HG03064 (cell line): Measurements from ENCODE around the gene KCNC1.

Source experiments
- ATAC-seq: cut with Tn5 transposase; IDR thresholded peaks from one replicate; pipeline ENCODE4 v1.9.1; 2021; ENCODE audit warnings: low read depth; ENCODE audit not compliant: unreplicated experiment

KCNC1 gene

GRCh38 chr11:17782145-17782544 lies 47.6 kb downstream of the KCNC1 start:
- ATAC-seq, result no peak

- ATAC-seq, result no peak
These were observed 48.2 kb downstream of the KCNC1 start for GRCh38 chr11:17782603-17783337.

- no peak for ATAC-seq
These were observed 49.3 kb downstream of the KCNC1 start for GRCh38 chr11:17783878-17784277.

- no peak for ATAC-seq
These were observed 52.4 kb downstream of the KCNC1 start for GRCh38 chr11:17786824-17787525.

GRCh38 chr11:17788084-17788483 lies 53.5 kb downstream of the KCNC1 start:
- no peak for ATAC-seq

- ATAC-seq, result no peak
These were observed 55.9 kb downstream of the KCNC1 start for GRCh38 chr11:17790453-17790852.

- ATAC-seq, result no peak
These were observed 56.6 kb downstream of the KCNC1 start for GRCh38 chr11:17791144-17791543.

GRCh38 chr11:17792161-17792560 lies 57.6 kb downstream of the KCNC1 start:
- no peak for ATAC-seq

GRCh38 chr11:17793642-17794170 lies 59.1 kb downstream of the KCNC1 start:
- ATAC-seq, result no peak

- no peak for ATAC-seq
These were observed 60.4 kb downstream of the KCNC1 start for GRCh38 chr11:17794981-17795380.

GRCh38 chr11:17796154-17796553 lies 61.6 kb downstream of the KCNC1 start:
- ATAC-seq, result no peak

- no peak for ATAC-seq
These were observed 63.7 kb downstream of the KCNC1 start for GRCh38 chr11:17798253-17798652.

- ATAC-seq, result no peak
These were observed 64.1 kb downstream of the KCNC1 start for GRCh38 chr11:17798716-17799115.

GRCh38 chr11:17799147-17799546 lies 64.6 kb downstream of the KCNC1 start:
- no peak for ATAC-seq

GRCh38 chr11:17801166-17801565 lies 66.6 kb downstream of the KCNC1 start:
- ATAC-seq, result no peak

- ATAC-seq, result no peak
These were observed 67.9 kb downstream of the KCNC1 start for GRCh38 chr11:17802491-17802890.

- no peak for ATAC-seq
These were observed 69.3 kb downstream of the KCNC1 start for GRCh38 chr11:17803754-17804334.

- ATAC-seq, result no peak
These were observed 70.5 kb downstream of the KCNC1 start for GRCh38 chr11:17805043-17805442.

GRCh38 chr11:17805873-17806272 lies 71.3 kb downstream of the KCNC1 start:
- ATAC-seq, result no peak

GRCh38 chr11:17807034-17807433 lies 72.5 kb downstream of the KCNC1 start:
- no peak for ATAC-seq

GRCh38 chr11:17810041-17810440 lies 75.5 kb downstream of the KCNC1 start:
- no peak for ATAC-seq

GRCh38 chr11:17810746-17811145 lies 76.2 kb downstream of the KCNC1 start:
- no peak for ATAC-seq
